Germinal center (tissue), 1 donor: ENCODE data around the gene MRPL28.
"Not testable (repeated sequence)": the region's sequence is repeated elsewhere in the genome, so short reads cannot be mapped to it uniquely, and the experiment has no call there.

Source experiments
- DNase-seq: peaks from one replicate; pipeline ENCODE4 v3.0.0; 2012; ENCODE audit warnings: mixed read lengths, low spot score

MRPL28 gene

GRCh38 chr16:373020-373598 is 2.8 kb upstream of the MRPL28 start:
- no peak for DNase-seq

GRCh38 chr16:372302-372983 is 2.1 kb upstream of the MRPL28 start:
- DNase-seq: no peak

GRCh38 chr16:371515-372301 is 1.4 kb upstream of the MRPL28 start:
- DNase-seq: no peak

- DNase-seq: no peak
Measured at GRCh38 chr16:370979-371514, 709 bp upstream of the MRPL28 start.

GRCh38 chr16:369866-370436 is 387 bp downstream of the MRPL28 start:
- DNase-seq: no peak

GRCh38 chr16:369275-369865 is 968 bp downstream of the MRPL28 start:
- DNase-seq: no peak

GRCh38 chr16:368388-369158 is 1.8 kb downstream of the MRPL28 start:
- DNase-seq: no peak

- DNase-seq: no peak
Measured at GRCh38 chr16:367333-367903, 2.9 kb downstream of the MRPL28 start.

- DNase-seq: no peak
Measured at GRCh38 chr16:366476-366875, 3.9 kb downstream of the MRPL28 start.

GRCh38 chr16:364595-365491 is 5.5 kb downstream of the MRPL28 start:
- DNase-seq: no peak

GRCh38 chr16:363766-364490 is 6.4 kb downstream of the MRPL28 start:
- DNase-seq: no peak

GRCh38 chr16:363110-363765 is 7.1 kb downstream of the MRPL28 start:
- no peak for DNase-seq

- DNase-seq: not testable (repeated sequence)
Measured at GRCh38 chr16:362702-362999, 7.7 kb downstream of the MRPL28 start.

GRCh38 chr16:361872-362701 is 8.3 kb downstream of the MRPL28 start:
- peak; percentile 67 for DNase-seq

GRCh38 chr16:361341-361871 is 8.9 kb downstream of the MRPL28 start:
- DNase-seq: no peak

GRCh38 chr16:360698-361336 is 9.5 kb downstream of the MRPL28 start:
- DNase-seq: no peak
